CD4-positive, alpha-beta T cell treated with Interleukin-15 for 4 hours (primary cell): ENCODE measurements around the gene SORCS1.

ENCODE experiments used
- DNase-seq: peaks from one replicate; pipeline ENCODE4 v3.0.0-alpha.2; 2020; ENCODE audit warnings: low spot score

The SORCS1 gene

GRCh38 chr10:107163881-107164861, at the start of gene SORCS1:
Gene SORCS1 (minus strand): TSS chr10:107164706.
- DNase-seq: no peak

- DNase-seq: no peak
These were observed 49.8 kb upstream of the SORCS1 start for GRCh38 chr10:107214261-107214660.

- no peak for DNase-seq
These were observed 49.4 kb upstream of the SORCS1 start for GRCh38 chr10:107213861-107214260.

GRCh38 chr10:107206833-107207232, 42.3 kb upstream of the SORCS1 start:
- DNase-seq: no peak

- no peak for DNase-seq
These were observed 5.0 kb upstream of the SORCS1 start for GRCh38 chr10:107169516-107169915.

- DNase-seq: no peak
These were observed 4.2 kb upstream of the SORCS1 start for GRCh38 chr10:107168738-107169137.

- no peak for DNase-seq
These were observed 1.9 kb upstream of the SORCS1 start for GRCh38 chr10:107166403-107166802.

GRCh38 chr10:107164992-107165391, 486 bp upstream of the SORCS1 start:
- DNase-seq: no peak

- no peak for DNase-seq
These were observed 1.2 kb downstream of the SORCS1 start for GRCh38 chr10:107163076-107163855.

GRCh38 chr10:107160866-107161265, 3.6 kb downstream of the SORCS1 start:
- DNase-seq: no peak

- DNase-seq: no peak
These were observed 4.6 kb downstream of the SORCS1 start for GRCh38 chr10:107159871-107160270.

- DNase-seq: no peak
These were observed 7.4 kb downstream of the SORCS1 start for GRCh38 chr10:107157071-107157470.

- no peak for DNase-seq
These were observed 12.4 kb downstream of the SORCS1 start for GRCh38 chr10:107152087-107152486.

- no peak for DNase-seq
These were observed 15.6 kb downstream of the SORCS1 start for GRCh38 chr10:107148906-107149305.

- DNase-seq: no peak
These were observed 20.0 kb downstream of the SORCS1 start for GRCh38 chr10:107144490-107144889.

- no peak for DNase-seq
These were observed 22.9 kb downstream of the SORCS1 start for GRCh38 chr10:107141524-107142061.

GRCh38 chr10:107139237-107139636, 25.3 kb downstream of the SORCS1 start:
- no peak for DNase-seq

GRCh38 chr10:107133656-107134055, 30.9 kb downstream of the SORCS1 start:
- DNase-seq: no peak

- DNase-seq: no peak
These were observed 35.5 kb downstream of the SORCS1 start for GRCh38 chr10:107129000-107129399.

GRCh38 chr10:107126512-107127065, 37.9 kb downstream of the SORCS1 start:
- no peak for DNase-seq

- DNase-seq: no peak
These were observed 41.8 kb downstream of the SORCS1 start for GRCh38 chr10:107122703-107123102.

GRCh38 chr10:107118866-107119265, 45.6 kb downstream of the SORCS1 start:
- DNase-seq: no peak
